PC-3 (cell line): ENCODE data around the gene TEX13B. TPM values are rescaled to one million over a fixed set of nuclear protein-coding genes. Genes with fewer than 3 reads are reported as not detected.

Experiments used
- ATAC-seq: fragments of 200-7000 bp; cut with Tn5 transposase; 2 replicates; pipeline ENCODE4 v1.9.1; 2020; ENCODE audit warnings: mild to moderate bottlenecking, moderate library complexity
- BruUV-seq: library from RNA; stranded (reverse); fragments of 400-500 nt; replicated peaks from 2 replicates; lab custom pipeline; 2021; lab: Mats Ljungman, UMichigan
- CTCF ChIA-PET: fragments of 300-600 bp; sonication (Branson Sonifier 250); formaldehyde crosslinking; loops from one replicate; lab custom pipeline; 2022; ENCODE audit warnings: antibody characterized with exemption; lab: Charles Lee
- POLR2A ChIA-PET: fragments of 300-600 bp; sonication (Branson Sonifier 250); formaldehyde crosslinking; loops from one replicate; lab custom pipeline; 2022; ENCODE audit warnings: antibody characterized with exemption; ENCODE audit not compliant: unreplicated experiment; lab: Charles Lee
- DNase-seq: peaks from one replicate; pipeline ENCODE4 v3.0.0-alpha.2; 2015
- H2AFZ ChIP-seq: fragments of 300-600 bp; sonication (generic); 2 replicates; pipeline ENCODE4 v1.6.0; 2016; ENCODE audit warnings: antibody characterized with exemption, low read length
- H3F3A ChIP-seq: fragments of 300-600 bp; sonication (generic); one replicate; pipeline ENCODE4 v1.6.0; 2017; ENCODE audit warnings: antibody characterized with exemption, low read length, control low read depth, mild to moderate bottlenecking; ENCODE audit not compliant: unreplicated experiment
- H3K27ac ChIP-seq: fragments of 300-600 bp; sonication (generic); 2 replicates; pipeline ENCODE4 v1.5.1; 2016; ENCODE audit warnings: mild to moderate bottlenecking, low read length
- H3K27me3 ChIP-seq: fragments of 300-600 bp; sonication (generic); 2 replicates; pipeline ENCODE4 v1.6.1; 2016; ENCODE audit warnings: low read length, mixed read lengths
- H3K36me3 ChIP-seq: fragments of 300-600 bp; sonication (generic); 2 replicates; pipeline ENCODE4 v1.6.1; 2016; ENCODE audit warnings: low read depth, mixed run types, low read length, mixed read lengths
- H3K4me1 ChIP-seq: fragments of 300-600 bp; sonication (generic); 2 replicates; pipeline ENCODE4 v1.5.1; 2016; ENCODE audit warnings: low read length; ENCODE audit not compliant: insufficient read depth
- H3K4me2 ChIP-seq: fragments of 300-600 bp; sonication (generic); 2 replicates; pipeline ENCODE4 v1.6.0; 2016; ENCODE audit warnings: low read length
- H3K4me3 ChIP-seq: fragments of 300-600 bp; sonication (generic); 2 replicates; pipeline ENCODE4 v1.5.1; 2016; ENCODE audit warnings: mild to moderate bottlenecking, low read length, mixed read lengths
- H3K79me2 ChIP-seq: fragments of 300-600 bp; sonication (generic); 2 replicates; pipeline ENCODE4 v1.6.1; 2017; ENCODE audit warnings: low read length, mixed read lengths
- H3K9ac ChIP-seq: fragments of 300-600 bp; sonication (generic); 2 replicates; pipeline ENCODE4 v1.6.0; 2016; ENCODE audit warnings: mild to moderate bottlenecking, low read length
- H3K9me2 ChIP-seq: fragments of 300-600 bp; sonication (generic); replicated peaks from 2 replicates; pipeline ENCODE4 v1.6.1; 2016; ENCODE audit warnings: mixed run types, low read length, mixed read lengths
- H3K9me3 ChIP-seq: fragments of 300-600 bp; sonication (generic); 2 replicates; pipeline ENCODE4 v1.6.1; 2016; ENCODE audit warnings: low read length, mixed read lengths
- H4K20me1 ChIP-seq: fragments of 300-600 bp; sonication (generic); 2 replicates; pipeline ENCODE4 v1.6.1; 2016; ENCODE audit warnings: low read length, mixed read lengths
- CTCF ChIP-seq: fragments of 300-600 bp; sonication (generic); conservative IDR thresholded peaks from 2 replicates; pipeline ENCODE4 v1.5.1; 2017; ENCODE audit warnings: antibody characterized with exemption, low read depth, mild to moderate bottlenecking, low read length
- EZH2 ChIP-seq: fragments of 300-600 bp; sonication (generic); IDR thresholded peaks from one replicate; pipeline ENCODE4 v1.6.1; 2017; ENCODE audit warnings: antibody characterized with exemption, mild to moderate bottlenecking, low read length; ENCODE audit not compliant: unreplicated experiment
- EZH2phosphoT487 ChIP-seq: fragments of 300-600 bp; sonication (generic); IDR thresholded peaks from 2 replicates; pipeline ENCODE4 v1.6.1; 2018; ENCODE audit warnings: mild to moderate bottlenecking, antibody characterized with exemption, low read length, borderline replicate concordance
- intact Hi-C: fragments of 100-400 bp; cut with micrococcal nuclease; formaldehyde crosslinking; loops from 2 replicates; pipeline ENCODE4 v1.9.0; 2023
- total RNA-seq: library from RNA; depleted of rRNA; stranded (reverse); fragments of >200 nt; gene quantifications from 2 replicates; pipeline ENCODE4 v1.2.3, GENCODE V29; 2014; rRNA removed

TEX13B gene
- total RNA-seq, 1 experiment from 2014 or later = not detected

- ATAC-seq = peak; percentile 42
- no peaks in the 10 kb centered on the region for H3K36me3 ChIP-seq
- H3K4me1 ChIP-seq = no peaks in the 10 kb centered on the region
- no peak for TF ChIP-seq EZH2phosphoT487
- TF ChIP-seq EZH2 = no peak
- TF ChIP-seq CTCF = no peak
- no peaks in the 10 kb centered on the region for H3K9me3 ChIP-seq
- POLR2A ChIA-PET = no interaction called here
- peak overlapping the region; percentile 57; the same call in 1 of the 2 replicates for H2AFZ ChIP-seq
- no TSS peak for BruUV-seq
- intact Hi-C loops = no loop called here
- CTCF ChIA-PET = no interaction called here
- no peaks in the 10 kb centered on the region for H3K9me2 ChIP-seq
- H3K4me2 ChIP-seq = peak overlapping the region; percentile 74; the same call in 1 of the 2 replicates
- H4K20me1 ChIP-seq = no peaks in the 10 kb centered on the region
- peak; percentile 44 for DNase-seq
- no peak overlapping the region for H3K27ac ChIP-seq
- no peaks in the 10 kb centered on the region for H3K27me3 ChIP-seq
- no peak overlapping the region for H3K9ac ChIP-seq
- H3K4me3 ChIP-seq = no peak overlapping the region
- H3K79me2 ChIP-seq = no peaks in the 10 kb centered on the region
- no peaks in the 10 kb centered on the region for H3F3A ChIP-seq
Observed at GRCh38 chrX:107935200-107935599, 47.0 kb downstream of the TEX13B start.

- H3K27ac ChIP-seq = no peak overlapping the region
- H3F3A ChIP-seq = no peaks in the 10 kb centered on the region
- no peak overlapping the region for H3K4me3 ChIP-seq
- no peak overlapping the region for H3K4me2 ChIP-seq
- no peak overlapping the region for H3K9ac ChIP-seq
- H3K27me3 ChIP-seq = no peaks in the 10 kb centered on the region
- H3K36me3 ChIP-seq = no peaks in the 10 kb centered on the region
- CTCF ChIA-PET = no interaction called here
- no peaks in the 10 kb centered on the region for H3K9me3 ChIP-seq
- POLR2A ChIA-PET = no interaction called here
- TF ChIP-seq EZH2 (no peak), CTCF (no peak), EZH2phosphoT487 (no peak)
- H4K20me1 ChIP-seq = no peaks in the 10 kb centered on the region
- no peaks in the 10 kb centered on the region for H3K79me2 ChIP-seq
- intact Hi-C loops = no loop called here
- BruUV-seq = no TSS peak
- DNase-seq = no peak
- no peak overlapping the region for H2AFZ ChIP-seq
- no peaks in the 10 kb centered on the region for H3K4me1 ChIP-seq
- H3K9me2 ChIP-seq = no peaks in the 10 kb centered on the region
- no peak for ATAC-seq
Observed at GRCh38 chrX:107934262-107934661, 47.9 kb downstream of the TEX13B start.

Other genes with a start within 250 kb of the TEX13B start
- 17.8 and 18.1 TPM in 2 replicates for gene TSC22D3, start 206.6 kb downstream of the TEX13B start, total RNA-seq
- gene NCBP2L, start 204.6 kb downstream of the TEX13B start, total RNA-seq = not detected in 2 replicates
- 19.2 and 23.2 TPM in 2 replicates for gene MID2, start 156.5 kb downstream of the TEX13B start, total RNA-seq
- gene VSIG1, start 62.7 kb upstream of the TEX13B start, total RNA-seq = 0.84 and 4.8 TPM in 2 replicates
- 88.2 and 102 TPM in 2 replicates for gene PSMD10, start 109.2 kb upstream of the TEX13B start, total RNA-seq
- gene ATG4A, start 109.4 kb upstream of the TEX13B start, total RNA-seq = 15.0 and 21.0 TPM in 2 replicates